ENCODE data around the gene LGI2.
A peak's percentile ranks its signal among the peaks of the same experiment; 100 is the strongest.

LGI2 gene

DNA sequence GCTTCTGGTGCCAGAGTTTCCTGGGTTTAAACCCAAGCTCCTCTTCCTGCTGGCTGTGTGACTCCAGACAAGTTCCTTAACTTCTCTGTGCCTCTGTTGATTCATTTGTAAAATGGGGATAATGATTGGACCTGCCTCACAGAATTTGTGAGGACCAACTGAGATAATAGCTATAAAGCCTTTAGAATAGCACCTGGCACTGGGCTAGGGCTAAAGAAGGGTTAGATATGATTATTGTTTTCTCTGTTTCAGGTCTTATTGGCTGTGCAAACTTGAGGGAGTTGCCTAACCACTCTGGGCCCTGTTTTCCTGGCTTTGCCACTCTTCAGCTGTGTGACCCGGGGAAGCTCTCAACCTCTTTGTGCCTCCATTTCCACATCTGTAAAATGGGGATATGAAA is 37.8 kb downstream of the LGI2 start:
- DNase-seq = no peak

DNA sequence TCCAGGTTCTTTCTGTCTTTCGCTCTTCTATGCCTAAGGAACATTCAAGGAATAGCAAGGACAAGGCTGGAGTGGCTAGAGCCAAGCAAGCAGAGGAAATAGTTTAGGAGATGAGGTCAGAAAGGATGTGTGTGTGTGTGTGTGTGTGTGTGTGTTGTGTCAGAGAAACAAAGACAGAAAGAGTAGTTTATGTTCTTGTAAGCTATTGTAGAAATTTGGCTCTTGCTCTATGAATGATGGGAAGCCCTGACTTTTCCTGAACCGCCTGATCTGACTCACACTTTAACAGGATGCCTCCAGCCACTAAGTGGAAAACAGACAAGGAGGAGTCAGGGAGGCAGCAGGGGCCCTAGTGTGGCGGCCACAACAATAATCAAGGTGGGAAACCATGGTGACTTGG is 39.7 kb downstream of the LGI2 start:
- DNase-seq = no peak

DNA sequence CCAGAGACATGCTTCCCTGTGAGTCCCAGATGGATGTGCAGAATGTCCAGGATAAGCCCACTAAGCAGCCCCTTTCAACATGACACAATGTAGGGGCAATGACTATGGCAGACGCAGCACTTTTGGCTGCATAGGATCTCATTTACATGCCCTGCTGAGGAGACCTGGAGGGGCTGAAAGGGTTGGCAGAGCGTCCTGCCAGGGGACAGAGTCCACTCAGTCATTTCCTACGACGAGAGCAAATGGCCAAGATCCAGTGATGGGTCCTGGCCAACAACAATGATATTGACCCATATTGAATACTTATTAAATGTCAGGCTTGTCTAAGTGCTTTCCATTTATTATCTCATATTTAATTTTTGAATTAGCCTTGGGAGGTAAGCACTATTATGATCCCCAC is 41.4 kb downstream of the LGI2 start:
- no peak for DNase-seq

DNA sequence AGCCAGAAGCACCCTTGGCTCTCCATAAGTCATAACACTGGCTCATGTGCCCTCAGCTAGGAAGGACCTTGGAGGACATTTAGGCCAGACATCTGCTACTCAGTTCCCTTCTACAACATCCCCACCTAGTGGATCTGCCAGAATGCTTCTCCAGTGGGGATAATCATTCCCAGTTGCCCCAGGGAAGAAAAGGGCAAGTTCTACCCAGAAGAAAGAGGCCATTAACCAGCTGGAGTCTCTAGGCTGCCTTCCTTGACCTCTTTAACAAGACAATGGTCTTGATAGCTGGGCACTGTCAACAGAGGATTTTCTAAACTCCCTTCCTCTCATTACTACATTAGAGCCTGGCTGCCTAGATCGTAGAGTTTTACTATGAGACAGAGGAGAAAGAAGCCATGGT is 42.0 kb downstream of the LGI2 start:
- no peak for DNase-seq

DNA sequence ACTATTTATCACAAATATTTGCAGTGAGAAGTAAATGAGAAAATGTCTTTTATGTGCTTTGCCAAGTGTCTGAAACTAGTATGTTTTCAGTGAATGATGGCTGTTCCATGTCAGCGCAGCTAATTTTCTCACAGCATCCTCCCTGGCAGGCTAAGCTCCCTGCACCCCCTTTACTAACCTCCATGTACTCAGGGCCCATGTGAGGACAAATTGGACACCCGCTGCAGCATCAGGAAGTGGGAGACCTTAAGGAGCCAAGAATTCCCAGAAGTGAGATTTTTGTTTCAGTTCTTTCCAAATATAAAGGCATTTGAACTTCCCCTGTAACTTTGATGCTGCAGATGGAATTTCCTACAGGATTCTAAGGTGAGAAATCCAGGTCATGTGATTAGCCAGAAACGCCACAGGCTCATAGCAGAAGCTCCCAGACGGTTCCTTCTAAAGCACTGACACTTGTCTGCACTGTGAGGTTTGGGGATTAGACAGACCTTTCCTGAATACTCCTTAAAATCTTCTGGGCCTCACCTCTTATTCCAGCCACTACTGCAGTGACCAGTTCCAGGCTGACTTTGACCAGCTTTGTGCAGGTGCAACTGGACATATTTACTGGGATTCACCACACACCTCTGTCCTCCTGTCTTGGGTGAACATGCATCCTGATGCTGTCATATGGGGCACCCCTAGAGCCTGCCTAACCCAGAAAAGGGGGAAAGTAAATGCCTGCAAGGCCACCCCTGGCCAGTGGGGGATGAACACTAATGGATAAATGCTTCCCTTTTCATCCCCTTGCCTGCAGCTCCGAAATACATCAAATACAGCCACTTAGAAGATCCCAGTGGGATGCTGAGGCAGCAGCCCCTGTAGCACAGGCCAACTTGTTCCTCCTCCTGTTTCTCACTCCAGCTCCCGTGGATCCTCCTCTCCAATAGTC is 45.9 kb downstream of the LGI2 start:
- DNase-seq = no peak

DNA sequence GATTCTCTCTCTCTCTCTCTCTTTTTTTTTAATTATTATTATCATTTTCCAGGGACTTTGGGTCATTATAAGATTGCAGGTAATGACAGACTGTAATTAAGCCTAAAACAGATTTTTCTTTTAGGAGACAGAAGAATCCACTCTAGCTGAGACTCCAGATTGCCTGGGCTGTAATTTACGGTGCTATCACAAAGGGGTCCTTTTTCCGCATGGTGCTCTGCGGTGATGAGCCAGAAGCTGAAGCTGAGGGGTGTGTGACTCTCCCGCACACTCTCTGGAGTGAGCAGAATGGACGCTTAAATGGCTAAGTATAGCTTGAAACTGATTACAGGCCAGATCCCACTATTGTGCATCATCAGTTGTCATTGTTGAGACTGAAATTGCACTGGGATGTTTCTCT is 50.0 kb downstream of the LGI2 start:
- DNase-seq = no peak

DNA sequence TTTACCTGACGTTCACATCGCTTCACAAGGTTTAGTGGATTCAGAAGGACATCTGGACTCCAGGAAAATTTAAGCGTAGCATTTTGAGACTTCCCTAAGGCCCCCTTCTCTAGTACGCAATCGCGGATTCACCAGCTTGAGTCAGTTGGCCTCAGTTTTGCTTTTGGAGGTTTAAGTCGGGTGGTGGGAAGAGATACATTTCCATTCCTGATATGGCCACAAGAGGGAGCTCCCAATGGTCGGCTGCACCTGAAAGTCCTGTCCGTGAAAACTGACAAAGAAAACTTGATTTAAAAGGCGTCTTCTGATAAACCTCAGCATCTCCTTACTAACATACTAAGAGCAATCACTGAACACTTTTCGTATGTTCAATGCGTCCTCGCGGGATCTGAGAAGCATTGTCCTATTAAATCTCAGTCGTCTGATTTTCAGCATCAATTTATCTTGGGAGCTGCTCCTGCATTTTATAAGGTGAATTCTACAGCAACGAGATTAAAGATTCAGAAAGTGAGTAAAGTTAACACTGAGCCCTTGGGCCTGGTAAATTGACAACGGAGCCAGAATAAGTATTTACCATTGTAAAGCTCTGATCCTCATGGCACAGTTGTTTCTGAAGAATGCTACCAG is 50.6 kb downstream of the LGI2 start:
- peak; percentile 37 for DNase-seq

DNA sequence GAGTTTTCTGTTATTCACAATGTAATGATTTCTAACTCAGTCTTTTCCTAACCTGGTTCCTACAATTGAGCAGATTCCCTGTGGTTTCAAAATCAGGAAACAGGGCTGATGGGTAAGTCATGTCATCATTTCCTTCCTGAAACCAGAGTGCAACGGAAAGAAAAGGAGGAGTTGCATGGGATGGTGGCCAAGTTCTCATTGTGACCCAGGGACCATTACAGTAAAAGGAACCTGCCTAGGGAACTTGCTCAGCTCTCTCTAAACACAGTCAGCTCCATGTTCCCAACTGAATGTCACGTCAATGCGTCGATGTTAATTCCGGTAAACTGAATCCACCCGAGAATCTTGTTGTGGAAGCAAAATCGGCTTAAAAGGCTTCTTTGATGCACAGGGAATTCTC is 51.2 kb downstream of the LGI2 start:
- DNase-seq = no peak

DNA sequence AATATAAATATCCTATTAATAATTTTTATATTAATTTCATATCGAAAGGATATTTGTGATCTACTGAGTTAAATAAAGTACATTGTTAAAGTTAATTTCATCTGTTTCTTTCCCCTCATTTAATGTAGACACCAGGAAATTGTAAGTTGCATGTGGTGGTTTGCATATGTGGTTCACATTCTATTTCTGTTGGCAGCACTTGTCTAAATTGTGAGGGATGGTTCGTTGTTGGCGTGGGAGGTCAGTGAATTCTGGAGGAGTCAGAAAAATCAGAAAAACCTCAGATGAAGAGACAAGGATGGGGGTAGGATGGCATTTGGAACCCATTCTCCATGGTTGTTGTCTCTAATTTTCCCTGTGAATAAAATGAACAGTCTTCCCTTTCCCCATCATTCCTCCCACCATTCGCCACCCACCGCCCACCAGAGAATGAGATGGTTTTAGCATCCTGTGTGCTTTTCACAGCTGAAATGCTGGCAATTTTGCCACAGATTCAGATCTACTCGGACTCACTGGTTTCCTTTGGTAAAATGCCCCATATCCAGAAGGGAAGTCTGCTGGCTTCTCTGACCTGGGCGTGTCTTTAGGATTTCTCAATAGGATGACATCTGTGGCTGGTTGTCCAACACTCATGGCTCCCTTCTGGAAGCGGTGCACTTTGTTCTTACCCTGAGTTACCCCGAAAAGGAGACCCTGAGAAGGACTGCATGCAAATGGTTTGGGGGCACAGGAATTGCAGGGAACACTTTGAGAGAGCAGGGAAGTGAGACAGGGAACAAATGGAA is 52.3 kb downstream of the LGI2 start:
- no peak for DNase-seq

DNA sequence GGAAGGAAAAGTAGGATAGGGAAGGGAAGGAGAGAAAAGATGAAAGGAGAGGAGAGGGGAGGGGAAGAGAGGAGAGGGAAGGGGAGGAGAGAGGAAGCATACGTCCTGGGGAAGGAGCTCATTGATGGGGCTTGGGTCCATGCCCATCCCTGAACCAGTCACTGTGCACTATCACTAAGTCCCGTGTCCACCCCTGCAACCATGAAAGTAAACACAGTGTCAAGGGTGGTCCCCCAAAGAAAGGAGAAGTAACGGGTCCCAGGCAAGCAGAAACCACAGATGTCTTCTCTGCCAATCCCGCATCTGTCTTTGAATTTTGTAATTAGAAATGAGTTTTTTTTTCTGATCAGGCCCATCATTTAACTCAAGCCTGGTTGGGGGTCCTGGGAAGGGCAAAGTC is 55.2 kb downstream of the LGI2 start:
- DNase-seq = no peak

DNA sequence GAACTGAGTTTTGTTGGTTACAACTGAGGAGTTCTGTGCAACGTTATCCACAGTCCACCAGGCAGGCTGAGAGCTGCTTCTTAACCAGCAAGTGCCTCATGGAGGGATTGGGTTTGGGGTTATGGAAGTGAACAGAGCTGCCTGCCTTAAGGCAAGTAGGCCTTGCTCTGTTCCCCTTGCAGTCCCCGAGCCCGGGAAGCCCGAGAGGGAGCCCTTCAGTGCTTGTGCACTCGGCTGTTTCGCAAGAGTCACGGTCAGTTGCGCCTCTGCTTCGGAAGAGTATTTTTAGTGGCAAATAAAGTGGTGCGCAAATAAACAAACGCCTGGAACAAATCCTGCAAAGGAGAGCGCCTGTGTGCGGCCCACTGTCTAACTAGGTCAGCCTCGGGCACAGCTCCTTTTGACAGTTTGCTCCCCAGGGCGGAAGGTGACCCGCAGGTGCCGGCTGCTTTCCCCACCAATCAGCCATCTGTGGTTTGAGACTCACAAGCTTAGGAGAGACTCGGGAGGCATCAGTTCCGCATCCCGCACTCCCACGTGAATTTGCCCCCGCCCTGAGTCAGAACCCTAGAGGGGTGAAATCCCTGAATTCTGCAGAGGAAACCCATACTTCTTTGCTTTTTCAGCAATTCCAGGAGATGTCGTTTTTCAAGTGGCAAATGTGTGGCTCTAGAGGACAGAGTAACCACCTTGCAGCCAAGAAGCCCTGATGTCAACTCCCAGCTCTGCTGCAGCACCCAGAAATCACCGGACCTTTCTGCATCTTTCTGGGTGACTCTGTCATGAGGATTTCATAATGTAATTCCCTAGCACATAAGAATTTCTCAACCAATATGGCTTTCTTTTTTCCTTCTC is 56.8 kb downstream of the LGI2 start:
- DNase-seq = peak; percentile 68

DNA sequence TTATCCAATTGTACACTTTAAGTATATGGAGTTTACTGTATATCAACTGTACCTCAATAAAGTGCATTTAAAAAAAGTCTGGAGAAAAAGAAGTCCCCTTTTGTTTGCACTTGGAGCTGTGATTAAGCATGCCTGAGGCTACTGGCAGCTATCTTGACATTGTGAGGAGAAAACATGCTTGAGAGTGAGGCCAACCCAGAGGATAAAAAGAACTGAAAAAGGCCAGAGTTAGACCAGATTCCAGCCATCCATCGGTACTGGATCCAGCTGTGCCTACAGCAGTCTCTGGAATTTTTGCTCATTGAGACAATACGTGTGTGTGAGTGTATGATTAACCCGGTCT is 57.4 kb downstream of the LGI2 start:
- DNase-seq = no peak

DNA sequence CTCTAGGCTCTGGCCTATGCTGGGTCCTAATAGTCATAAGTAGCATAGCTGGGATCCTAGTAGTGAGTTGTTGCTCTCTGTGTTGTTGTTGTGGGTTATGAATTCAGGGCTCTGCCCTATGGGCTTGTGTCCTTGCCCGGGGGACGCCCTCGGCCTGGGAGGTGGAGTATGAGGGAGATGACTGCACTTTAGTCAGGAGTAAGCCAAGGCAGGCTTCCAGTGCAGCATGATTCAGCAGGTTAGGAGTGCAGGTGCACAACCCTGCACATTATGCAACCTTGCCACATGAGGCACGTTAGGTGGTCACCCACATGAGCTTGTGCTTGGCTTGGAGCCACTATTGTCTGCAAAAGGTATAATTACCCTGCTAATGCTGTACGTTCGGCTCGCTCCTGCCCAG is 59.6 kb downstream of the LGI2 start:
- no peak for DNase-seq

DNA sequence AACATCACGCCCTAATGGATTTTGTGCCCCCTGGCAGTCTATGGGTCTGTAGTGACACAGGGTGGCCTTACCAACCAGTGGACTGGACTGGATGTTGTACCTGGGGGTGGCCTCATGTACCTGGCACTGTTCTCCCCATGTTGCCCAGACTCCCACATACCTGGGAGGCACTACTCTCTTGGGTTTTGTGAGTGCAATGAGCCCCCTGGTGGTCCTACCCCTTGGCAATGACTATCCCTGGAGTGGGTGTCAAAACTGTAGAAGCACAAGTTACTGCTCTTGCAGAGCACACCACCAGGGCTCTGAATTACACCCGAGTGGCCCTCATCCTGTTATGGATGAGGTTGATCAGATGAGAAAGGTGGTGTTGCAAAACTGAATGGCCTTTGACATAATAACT is 60.1 kb downstream of the LGI2 start:
- no peak for DNase-seq

DNA sequence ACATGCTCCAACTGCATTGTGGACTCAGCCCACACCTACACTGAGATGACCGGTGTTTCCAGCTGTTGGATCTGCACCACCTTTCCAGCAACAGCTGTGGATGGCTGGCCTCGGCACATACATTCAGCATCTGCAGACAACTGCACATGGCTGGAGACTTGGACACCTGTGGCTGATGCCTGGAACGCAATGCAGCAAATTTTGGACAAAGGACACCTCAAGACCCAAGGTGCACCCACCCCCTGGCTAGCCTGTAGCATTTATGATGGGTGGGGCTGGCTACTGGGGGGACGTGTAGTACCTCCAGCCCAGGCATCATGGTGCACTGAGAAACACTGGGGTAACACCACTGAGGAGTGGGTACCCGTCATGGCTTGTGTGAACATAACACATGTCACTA is 60.6 kb downstream of the LGI2 start:
- DNase-seq = no peak

DNA sequence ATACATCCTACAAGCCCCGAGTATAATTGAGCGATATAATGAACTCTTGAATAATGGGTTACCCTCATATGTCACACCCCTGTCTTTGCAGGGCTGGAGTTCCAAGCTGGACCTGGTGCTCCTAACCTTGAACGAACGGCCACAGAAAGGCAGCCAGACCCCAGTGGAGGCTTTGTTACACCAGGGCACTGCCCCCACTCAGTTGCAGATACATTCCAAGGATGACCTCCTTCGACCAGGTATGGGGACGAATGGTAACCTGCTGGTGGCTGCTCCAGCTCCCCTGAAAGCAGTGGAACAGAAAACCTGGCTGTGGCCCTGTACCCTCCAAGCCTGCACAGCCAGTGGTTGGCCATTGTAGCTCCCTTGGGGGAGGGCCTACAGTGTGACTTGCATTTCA is 61.3 kb downstream of the LGI2 start:
- no peak for DNase-seq

DNA sequence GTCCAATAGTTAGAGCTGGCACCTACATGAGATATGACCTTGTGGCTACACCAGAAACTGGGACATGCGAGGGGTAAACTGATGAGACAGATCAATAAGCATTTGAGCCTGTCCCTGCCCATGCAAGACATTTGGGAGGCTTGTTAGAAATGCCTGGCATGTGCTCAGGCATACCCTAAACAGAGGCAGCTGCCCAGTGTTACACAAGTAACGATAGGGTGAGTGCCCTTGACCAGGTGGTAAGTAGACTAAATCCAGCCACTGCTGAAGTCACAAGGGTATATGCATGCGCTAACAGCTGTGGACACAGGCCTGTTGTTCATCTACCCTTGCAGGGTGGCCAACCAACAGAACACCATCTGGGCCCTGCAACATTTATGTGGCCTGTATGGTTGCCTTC is 61.8 kb downstream of the LGI2 start:
- no peak for DNase-seq

DNA sequence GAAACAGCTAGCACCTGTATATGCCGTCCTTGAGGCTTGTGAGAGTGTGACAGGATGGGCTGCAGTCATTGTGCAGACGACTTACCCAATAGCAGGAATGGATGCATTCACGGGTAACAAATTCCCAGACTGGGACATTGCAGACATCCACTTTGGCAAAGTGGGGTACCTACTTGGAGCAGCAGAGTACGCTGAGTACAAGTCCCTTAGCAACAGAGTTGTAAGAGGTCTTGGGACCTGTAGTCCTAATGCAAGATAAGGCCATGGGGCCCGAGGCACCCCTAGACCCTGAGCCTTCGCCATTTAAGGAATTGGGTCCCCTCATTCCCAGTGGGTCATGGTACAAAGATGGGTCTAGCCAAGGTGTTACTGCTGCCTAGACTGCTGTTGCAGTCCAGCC is 62.5 kb downstream of the LGI2 start:
- DNase-seq = no peak

DNA sequence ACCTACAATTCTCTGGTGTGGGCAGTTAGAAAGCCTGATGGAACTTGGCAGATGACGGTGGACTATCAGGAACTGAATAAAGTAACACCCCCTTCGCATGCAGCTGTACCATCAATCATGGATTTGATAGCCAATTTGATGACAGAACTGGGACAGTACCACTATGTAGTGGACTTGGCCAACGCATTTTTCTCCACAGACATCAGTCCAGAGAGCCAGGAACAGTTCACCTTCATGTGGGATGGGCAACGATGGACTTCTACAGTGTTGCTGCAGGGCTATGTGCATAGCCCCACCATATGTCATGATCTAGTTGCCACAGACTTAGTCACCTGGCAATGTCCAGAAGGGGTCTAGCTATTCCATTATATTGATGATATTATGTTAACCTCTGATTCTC is 63.4 kb downstream of the LGI2 start:
- DNase-seq = no peak

DNA sequence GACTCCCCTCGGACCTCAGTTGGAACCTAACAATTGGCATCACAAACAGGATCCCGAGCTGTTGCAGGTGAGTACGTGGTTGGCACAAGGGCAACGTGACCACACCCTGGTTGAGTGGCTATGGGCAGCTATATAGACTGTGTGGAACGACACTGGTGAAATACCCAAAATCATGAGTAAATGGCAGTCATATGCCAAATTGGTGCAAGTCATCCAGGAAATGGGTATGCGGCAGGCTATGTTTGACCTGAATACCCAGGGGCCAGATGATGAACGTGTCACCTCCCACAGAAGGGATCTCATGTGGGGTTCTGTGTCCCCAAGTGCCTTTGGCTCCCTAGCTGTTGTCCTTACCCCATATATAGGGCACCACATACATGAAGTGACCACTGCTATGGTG is 64.7 kb downstream of the LGI2 start:
- no peak for DNase-seq

DNA sequence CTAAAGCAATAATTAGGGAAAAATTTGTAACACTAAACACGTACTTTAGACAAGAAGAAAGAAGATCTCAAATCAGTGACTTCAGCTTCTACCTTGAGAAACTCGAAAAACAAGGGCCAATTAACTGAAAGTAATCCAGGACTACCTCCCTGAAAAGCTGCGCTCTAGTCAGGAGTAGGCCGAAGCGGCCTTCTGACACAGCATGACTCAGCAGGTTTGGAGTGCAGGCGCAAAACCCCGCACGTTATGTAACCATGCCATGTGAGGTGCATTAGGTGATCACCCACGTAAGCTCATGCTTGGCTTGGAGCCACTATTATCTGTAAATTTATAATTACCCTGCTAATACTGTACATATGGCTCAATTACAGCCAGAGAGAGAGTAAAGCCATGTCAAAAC is 65.1 kb downstream of the LGI2 start:
- no peak for DNase-seq

DNA sequence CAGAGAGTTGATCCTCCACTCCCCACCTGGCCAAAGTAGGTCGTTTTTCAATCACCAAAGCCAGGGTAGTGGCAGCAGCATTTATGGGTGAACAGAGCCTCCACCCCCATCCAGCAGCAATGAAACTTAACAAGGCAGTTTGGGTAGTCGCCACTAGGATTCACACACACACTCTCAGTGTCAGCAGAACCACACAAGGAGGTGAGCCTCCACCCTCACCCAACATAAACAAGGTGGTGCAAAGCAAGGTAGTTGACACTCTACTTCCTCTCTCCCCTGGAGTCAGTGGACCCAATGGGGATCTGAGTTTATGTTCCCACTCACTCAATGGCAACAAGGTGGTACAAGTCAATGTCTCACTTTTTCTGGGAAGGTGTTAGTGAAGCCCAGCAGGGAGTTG is 67.5 kb downstream of the LGI2 start:
- DNase-seq = no peak

DNA sequence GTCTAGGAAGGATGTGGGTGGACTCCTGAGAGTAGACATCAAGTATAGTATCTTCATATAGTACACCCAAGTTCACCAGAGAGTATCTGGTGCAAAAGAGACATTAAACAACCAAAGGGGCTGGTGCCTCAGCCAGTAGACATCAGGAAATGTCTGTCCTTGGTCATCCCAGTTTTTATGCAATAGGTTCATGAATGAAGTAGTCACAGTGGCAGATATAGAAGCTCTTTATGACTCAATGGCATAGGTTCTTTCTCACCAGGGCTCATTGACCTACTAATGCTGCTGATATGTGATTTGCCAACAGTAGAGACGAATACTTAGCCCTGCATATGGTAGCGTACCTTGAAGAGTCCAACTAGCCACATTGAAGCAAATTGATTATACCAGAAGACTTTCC is 72.9 kb downstream of the LGI2 start:
- DNase-seq = no peak
